ENCODE data around the gene LRMDA.

GRCh38 chr10:76155961-76156360 is 724.5 kb downstream of the LRMDA start:
- TF ChIP-seq POLR2A (IDR thresholded peaks at IDR 0.05) (no peak), CTCF (IDR thresholded peaks at IDR 0.05) (no peak)

Measured in body of pancreas (tissue), 4 donors.